SK-N-SH treated with all-trans-retinoic acid at 6 μM for 48 hours (cell line): ENCODE results near the gene USP13.

Experiments
- ATAC-seq: fragments of 200-7000 bp; cut with Tn5 transposase; 3 replicates; pipeline ENCODE4 v1.9.1; 2020; ENCODE audit warnings: mild to moderate bottlenecking, moderate library complexity
- ARNTL ChIP-seq: fragments of 450-650 bp; formaldehyde crosslinking; IDR thresholded peaks from 2 replicates; pipeline ENCODE4 v1.5.0; 2020; ENCODE audit warnings: low read depth, mild to moderate bottlenecking, moderate library complexity, borderline replicate concordance
- BACH2 ChIP-seq: fragments of 250-450 bp; sonication (Bioruptor Pico); IDR thresholded peaks from 2 replicates; pipeline ENCODE4 v1.9.0; 2021; ENCODE audit warnings: mild to moderate bottlenecking, borderline replicate concordance
- CSDC2 ChIP-seq: fragments of 250-450 bp; sonication (Bioruptor Pico); IDR thresholded peaks from 2 replicates; pipeline ENCODE4 v1.5.0; 2020; ENCODE audit warnings: mild to moderate bottlenecking, moderate library complexity
- ESRRG ChIP-seq: fragments of 250-450 bp; sonication (Bioruptor Pico); IDR thresholded peaks from 2 replicates; pipeline ENCODE4 v1.6.1; 2021; ENCODE audit warnings: mild to moderate bottlenecking
- GLIS3 ChIP-seq: fragments of 250-450 bp; sonication (Bioruptor Pico); IDR thresholded peaks from 2 replicates; pipeline ENCODE4 v1.5.0; 2020; ENCODE audit warnings: mild to moderate bottlenecking, moderate library complexity
- OSR1 ChIP-seq: fragments of 250-450 bp; sonication (Bioruptor Pico); IDR thresholded peaks from 2 replicates; pipeline ENCODE4 v1.8.0; 2022; ENCODE audit warnings: moderate library complexity, mild to moderate bottlenecking, inconsistent platforms
- PPARA ChIP-seq: fragments of 250-450 bp; sonication (Bioruptor Pico); IDR thresholded peaks from 2 replicates; pipeline ENCODE4 v1.5.0; 2020; ENCODE audit warnings: mild to moderate bottlenecking, borderline replicate concordance
- RARB ChIP-seq: fragments of 250-450 bp; sonication (Bioruptor Pico); IDR thresholded peaks from 2 replicates; pipeline ENCODE4 v1.8.0; 2021; ENCODE audit warnings: mild to moderate bottlenecking, moderate library complexity
- SNAI2 ChIP-seq: fragments of 250-450 bp; sonication (Bioruptor Pico); IDR thresholded peaks from 2 replicates; pipeline ENCODE4 v1.5.0; 2020; ENCODE audit warnings: mild to moderate bottlenecking, moderate library complexity
- TOX ChIP-seq: fragments of 250-450 bp; sonication (Bioruptor Pico); IDR thresholded peaks from 2 replicates; pipeline ENCODE4 v1.8.0; 2021; ENCODE audit warnings: mild to moderate bottlenecking, moderate library complexity, borderline replicate concordance
- ZC3H10 ChIP-seq: fragments of 250-450 bp; sonication (Bioruptor Pico); IDR thresholded peaks from 2 replicates; pipeline ENCODE4 v1.5.1; 2021; ENCODE audit warnings: mild to moderate bottlenecking, moderate library complexity
- ZFP3 ChIP-seq: fragments of 250-450 bp; sonication (Bioruptor Pico); IDR thresholded peaks from 2 replicates; pipeline ENCODE4 v1.5.0; 2020; ENCODE audit warnings: mild to moderate bottlenecking, moderate library complexity
- ZFP30 ChIP-seq: fragments of 450-650 bp; formaldehyde crosslinking; IDR thresholded peaks from 2 replicates; pipeline ENCODE4 v1.5.0; 2022; ENCODE audit warnings: mild to moderate bottlenecking, moderate library complexity
- ZNF565 ChIP-seq: fragments of 450-650 bp; formaldehyde crosslinking; conservative IDR thresholded peaks from 2 replicates; pipeline ENCODE4 v1.5.0; 2020; ENCODE audit warnings: low read depth, mild to moderate bottlenecking, moderate library complexity
- ZNF70 ChIP-seq: fragments of 450-650 bp; formaldehyde crosslinking; IDR thresholded peaks from 2 replicates; pipeline ENCODE4 v1.5.0; 2020; ENCODE audit warnings: mild to moderate bottlenecking, moderate library complexity
- ZNF8 ChIP-seq: fragments of 450-650 bp; formaldehyde crosslinking; IDR thresholded peaks from 2 replicates; pipeline ENCODE4 v1.5.0; 2020; ENCODE audit warnings: mild to moderate bottlenecking, moderate library complexity
- TF ChIP-seq, protein P1 (sequence below): fragments of 250-450 bp; sonication (Bioruptor Pico); IDR thresholded peaks from 2 replicates; pipeline ENCODE4 v1.8.0; 2021; ENCODE audit warnings: low read depth, mild to moderate bottlenecking, moderate library complexity, borderline replicate concordance
- TF ChIP-seq, protein P2 (sequence below): fragments of 250-450 bp; sonication (Bioruptor Pico); IDR thresholded peaks from 2 replicates; pipeline ENCODE4 v1.5.1; 2020; ENCODE audit warnings: low read depth, mild to moderate bottlenecking, moderate library complexity
- TF ChIP-seq, protein P3 (sequence below): fragments of 250-450 bp; sonication (Bioruptor Pico); IDR thresholded peaks from 2 replicates; pipeline ENCODE4 v1.8.0; 2020; ENCODE audit warnings: mild to moderate bottlenecking, moderate library complexity, borderline replicate concordance
- TF ChIP-seq, protein P4 (sequence below): fragments of 250-450 bp; sonication (Bioruptor Pico); IDR thresholded peaks from 2 replicates; pipeline ENCODE4 v1.5.0; 2020; ENCODE audit warnings: mild to moderate bottlenecking, moderate library complexity
- TF ChIP-seq, protein P5 (sequence below): fragments of 250-450 bp; sonication (Bioruptor Pico); IDR thresholded peaks from 2 replicates; pipeline ENCODE4 v1.5.1; 2021; ENCODE audit warnings: mild to moderate bottlenecking, moderate library complexity

The USP13 gene

DNA sequence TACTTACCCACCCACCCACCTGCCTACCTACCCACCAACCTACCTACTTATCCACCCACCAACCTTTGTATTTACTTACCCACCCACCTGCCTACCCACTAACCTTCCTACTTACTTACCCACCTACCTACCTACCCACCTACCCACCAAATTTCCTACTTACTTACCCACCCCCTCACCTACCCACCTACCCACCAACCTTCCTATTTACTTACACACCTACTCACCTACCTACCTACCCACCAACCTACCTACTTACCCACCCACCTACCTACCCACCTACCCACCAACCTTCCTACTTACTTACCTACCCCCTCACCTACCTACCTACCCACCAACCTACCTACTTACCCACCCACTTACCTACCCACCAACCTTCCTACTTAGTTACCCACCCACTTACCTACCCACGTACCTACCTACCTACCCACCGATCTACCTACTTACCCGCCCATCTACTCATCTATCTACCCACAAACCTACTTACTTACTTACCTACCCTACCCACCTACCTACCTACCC is 179.6 kb downstream of the USP13 start:
- TF ChIP-seq CSDC2 = no peak
- no peak for TF ChIP-seq ESRRG (CRISPR knock-in tag)
- TF ChIP-seq ZFP30 (CRISPR knock-in tag) = no peak
- TF ChIP-seq ZNF70 (CRISPR knock-in tag) = no peak
- no peak for TF ChIP-seq ZC3H10
- TF ChIP-seq ZNF8 = no peak
- TF ChIP-seq OSR1 (CRISPR knock-in tag) = no peak
- no peak for TF ChIP-seq BACH2 (CRISPR knock-in tag)
- TF ChIP-seq PPARA (CRISPR knock-in tag) = no peak
- no peak for TF ChIP-seq ZNF565
- TF ChIP-seq, protein P1, sequence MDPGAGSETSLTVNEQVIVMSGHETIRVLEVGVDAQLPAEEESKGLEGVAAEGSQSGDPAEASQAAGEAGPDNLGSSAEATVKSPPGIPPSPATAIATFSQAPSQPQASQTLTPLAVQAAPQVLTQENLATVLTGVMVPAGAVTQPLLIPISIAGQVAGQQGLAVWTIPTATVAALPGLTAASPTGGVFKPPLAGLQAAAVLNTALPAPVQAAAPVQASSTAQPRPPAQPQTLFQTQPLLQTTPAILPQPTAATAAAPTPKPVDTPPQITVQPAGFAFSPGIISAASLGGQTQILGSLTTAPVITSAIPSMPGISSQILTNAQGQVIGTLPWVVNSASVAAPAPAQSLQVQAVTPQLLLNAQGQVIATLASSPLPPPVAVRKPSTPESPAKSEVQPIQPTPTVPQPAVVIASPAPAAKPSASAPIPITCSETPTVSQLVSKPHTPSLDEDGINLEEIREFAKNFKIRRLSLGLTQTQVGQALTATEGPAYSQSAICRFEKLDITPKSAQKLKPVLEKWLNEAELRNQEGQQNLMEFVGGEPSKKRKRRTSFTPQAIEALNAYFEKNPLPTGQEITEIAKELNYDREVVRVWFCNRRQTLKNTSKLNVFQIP = no peak
- TF ChIP-seq, protein P2, sequence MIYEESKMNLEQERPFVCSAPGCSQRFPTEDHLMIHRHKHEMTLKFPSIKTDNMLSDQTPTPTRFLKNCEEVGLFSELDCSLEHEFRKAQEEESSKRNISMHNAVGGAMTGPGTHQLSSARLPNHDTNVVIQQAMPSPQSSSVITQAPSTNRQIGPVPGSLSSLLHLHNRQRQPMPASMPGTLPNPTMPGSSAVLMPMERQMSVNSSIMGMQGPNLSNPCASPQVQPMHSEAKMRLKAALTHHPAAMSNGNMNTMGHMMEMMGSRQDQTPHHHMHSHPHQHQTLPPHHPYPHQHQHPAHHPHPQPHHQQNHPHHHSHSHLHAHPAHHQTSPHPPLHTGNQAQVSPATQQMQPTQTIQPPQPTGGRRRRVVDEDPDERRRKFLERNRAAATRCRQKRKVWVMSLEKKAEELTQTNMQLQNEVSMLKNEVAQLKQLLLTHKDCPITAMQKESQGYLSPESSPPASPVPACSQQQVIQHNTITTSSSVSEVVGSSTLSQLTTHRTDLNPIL (CRISPR knock-in tag) = no peak
- TF ChIP-seq ZFP3 (CRISPR knock-in tag) = no peak
- TF ChIP-seq, protein P3, sequence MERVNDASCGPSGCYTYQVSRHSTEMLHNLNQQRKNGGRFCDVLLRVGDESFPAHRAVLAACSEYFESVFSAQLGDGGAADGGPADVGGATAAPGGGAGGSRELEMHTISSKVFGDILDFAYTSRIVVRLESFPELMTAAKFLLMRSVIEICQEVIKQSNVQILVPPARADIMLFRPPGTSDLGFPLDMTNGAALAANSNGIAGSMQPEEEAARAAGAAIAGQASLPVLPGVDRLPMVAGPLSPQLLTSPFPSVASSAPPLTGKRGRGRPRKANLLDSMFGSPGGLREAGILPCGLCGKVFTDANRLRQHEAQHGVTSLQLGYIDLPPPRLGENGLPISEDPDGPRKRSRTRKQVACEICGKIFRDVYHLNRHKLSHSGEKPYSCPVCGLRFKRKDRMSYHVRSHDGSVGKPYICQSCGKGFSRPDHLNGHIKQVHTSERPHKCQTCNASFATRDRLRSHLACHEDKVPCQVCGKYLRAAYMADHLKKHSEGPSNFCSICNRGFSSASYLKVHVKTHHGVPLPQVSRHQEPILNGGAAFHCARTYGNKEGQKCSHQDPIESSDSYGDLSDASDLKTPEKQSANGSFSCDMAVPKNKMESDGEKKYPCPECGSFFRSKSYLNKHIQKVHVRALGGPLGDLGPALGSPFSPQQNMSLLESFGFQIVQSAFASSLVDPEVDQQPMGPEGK (CRISPR knock-in tag) = no peak
- TF ChIP-seq SNAI2 (CRISPR knock-in tag) = no peak
- TF ChIP-seq ARNTL (CRISPR knock-in tag) = no peak
- TF ChIP-seq, protein P4, sequence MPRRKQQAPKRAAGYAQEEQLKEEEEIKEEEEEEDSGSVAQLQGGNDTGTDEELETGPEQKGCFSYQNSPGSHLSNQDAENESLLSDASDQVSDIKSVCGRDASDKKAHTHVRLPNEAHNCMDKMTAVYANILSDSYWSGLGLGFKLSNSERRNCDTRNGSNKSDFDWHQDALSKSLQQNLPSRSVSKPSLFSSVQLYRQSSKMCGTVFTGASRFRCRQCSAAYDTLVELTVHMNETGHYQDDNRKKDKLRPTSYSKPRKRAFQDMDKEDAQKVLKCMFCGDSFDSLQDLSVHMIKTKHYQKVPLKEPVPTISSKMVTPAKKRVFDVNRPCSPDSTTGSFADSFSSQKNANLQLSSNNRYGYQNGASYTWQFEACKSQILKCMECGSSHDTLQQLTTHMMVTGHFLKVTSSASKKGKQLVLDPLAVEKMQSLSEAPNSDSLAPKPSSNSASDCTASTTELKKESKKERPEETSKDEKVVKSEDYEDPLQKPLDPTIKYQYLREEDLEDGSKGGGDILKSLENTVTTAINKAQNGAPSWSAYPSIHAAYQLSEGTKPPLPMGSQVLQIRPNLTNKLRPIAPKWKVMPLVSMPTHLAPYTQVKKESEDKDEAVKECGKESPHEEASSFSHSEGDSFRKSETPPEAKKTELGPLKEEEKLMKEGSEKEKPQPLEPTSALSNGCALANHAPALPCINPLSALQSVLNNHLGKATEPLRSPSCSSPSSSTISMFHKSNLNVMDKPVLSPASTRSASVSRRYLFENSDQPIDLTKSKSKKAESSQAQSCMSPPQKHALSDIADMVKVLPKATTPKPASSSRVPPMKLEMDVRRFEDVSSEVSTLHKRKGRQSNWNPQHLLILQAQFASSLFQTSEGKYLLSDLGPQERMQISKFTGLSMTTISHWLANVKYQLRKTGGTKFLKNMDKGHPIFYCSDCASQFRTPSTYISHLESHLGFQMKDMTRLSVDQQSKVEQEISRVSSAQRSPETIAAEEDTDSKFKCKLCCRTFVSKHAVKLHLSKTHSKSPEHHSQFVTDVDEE (CRISPR knock-in tag) = no peak
- TF ChIP-seq RARB = no peak
- TF ChIP-seq GLIS3 = no peak
- TF ChIP-seq, all 23 proteins: peak for 0
- no peak for ATAC-seq

DNA sequence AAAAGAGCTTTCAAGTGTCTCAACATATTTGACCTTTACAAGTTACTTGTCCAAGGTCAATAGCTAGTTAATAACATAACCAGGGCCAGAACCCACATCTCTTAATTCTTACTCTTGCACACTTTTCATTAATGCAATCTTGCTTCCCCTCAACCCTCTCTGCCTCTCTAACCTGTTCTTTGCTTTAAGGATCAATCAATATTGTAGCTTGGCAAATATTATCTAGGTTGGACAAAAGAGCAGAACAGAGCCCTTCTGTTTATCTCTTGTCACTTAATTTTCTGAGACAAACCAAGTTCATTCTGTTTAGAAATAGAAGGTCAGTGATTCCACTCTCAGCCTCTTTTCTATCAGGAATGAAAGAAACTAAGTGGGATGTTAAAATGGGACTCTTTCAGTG is 180.5 kb downstream of the USP13 start:
- no peak for ATAC-seq
- TF ChIP-seq ZNF70 (CRISPR knock-in tag) = no peak
- no peak for TF ChIP-seq BACH2 (CRISPR knock-in tag)
- TF ChIP-seq SNAI2 (CRISPR knock-in tag) = no peak
- TF ChIP-seq, protein P1 = no peak
- TF ChIP-seq RARB = no peak
- TF ChIP-seq ESRRG (CRISPR knock-in tag) = no peak

DNA sequence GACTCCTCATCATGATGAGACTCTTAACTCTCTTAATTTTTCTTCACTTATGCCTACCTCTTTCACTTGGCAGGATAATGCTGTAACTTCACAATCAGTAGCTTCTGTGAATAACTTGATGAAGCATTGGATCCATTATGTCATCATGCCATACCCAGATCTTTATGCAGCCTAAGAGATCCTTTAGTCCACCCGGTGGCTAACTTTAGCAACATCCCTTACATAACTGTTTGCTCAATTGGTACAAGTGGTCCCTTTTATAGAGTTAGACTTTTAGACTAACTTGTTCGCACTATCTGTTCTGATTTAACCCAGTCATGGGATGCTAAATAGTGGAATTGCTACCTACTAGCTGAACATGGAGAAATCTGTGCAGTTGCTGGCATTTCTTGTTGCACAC is 184.5 kb downstream of the USP13 start:
- ATAC-seq = peak; percentile 56
- TF ChIP-seq ZNF70 (CRISPR knock-in tag) (no peak), TOX (CRISPR knock-in tag) (no peak), ZFP3 (CRISPR knock-in tag) (no peak), ZC3H10 (no peak), GLIS3 (no peak), RARB (no peak), ZFP30 (CRISPR knock-in tag) (no peak), ZNF8 (no peak)
- TF ChIP-seq, protein P5, sequence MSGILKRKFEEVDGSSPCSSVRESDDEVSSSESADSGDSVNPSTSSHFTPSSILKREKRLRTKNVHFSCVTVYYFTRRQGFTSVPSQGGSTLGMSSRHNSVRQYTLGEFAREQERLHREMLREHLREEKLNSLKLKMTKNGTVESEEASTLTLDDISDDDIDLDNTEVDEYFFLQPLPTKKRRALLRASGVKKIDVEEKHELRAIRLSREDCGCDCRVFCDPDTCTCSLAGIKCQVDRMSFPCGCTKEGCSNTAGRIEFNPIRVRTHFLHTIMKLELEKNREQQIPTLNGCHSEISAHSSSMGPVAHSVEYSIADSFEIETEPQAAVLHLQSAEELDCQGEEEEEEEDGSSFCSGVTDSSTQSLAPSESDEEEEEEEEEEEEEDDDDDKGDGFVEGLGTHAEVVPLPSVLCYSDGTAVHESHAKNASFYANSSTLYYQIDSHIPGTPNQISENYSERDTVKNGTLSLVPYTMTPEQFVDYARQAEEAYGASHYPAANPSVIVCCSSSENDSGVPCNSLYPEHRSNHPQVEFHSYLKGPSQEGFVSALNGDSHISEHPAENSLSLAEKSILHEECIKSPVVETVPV (CRISPR knock-in tag) = no peak
- TF ChIP-seq, protein P1 = no peak
